ENCODE measurements around the gene SF3B1. TPM values are rescaled to one million over a fixed set of nuclear protein-coding genes. Genes with fewer than 3 reads are reported as not detected.
"Not testable (repeated sequence)": the region's sequence is repeated elsewhere in the genome, so short reads cannot be mapped to it uniquely, and the experiment has no call there.

The SF3B1 gene
- polyA plus RNA-seq, 10 donors, result 229 to 366 (median 301) TPM

- DNase-seq, result no peak
Observed at GRCh38 chr2:197386242-197386641, 48.6 kb downstream of the SF3B1 start.

DNA sequence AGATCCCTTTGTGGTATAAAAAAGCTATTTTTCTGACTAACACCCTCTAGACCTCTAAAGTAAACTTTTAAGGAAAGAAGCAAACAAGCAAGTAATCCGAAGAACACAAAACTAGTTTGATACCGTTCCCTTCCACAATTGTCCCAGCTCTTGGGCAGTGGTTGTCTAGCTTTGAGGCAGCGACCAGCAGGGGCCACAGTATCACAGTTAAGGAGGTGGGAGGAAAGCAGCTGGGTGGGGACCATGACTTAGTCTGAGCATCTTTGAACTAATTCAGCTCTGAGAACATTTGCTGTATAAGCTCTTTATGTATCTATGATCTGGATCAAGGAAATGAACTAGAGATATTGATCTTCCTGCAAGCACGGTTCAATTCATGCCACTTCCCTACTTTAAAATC lies 51.0 kb downstream of the SF3B1 start:
- DNase-seq, result no peak

GRCh38 chr2:197381641-197382040 lies 53.2 kb downstream of the SF3B1 start:
- DNase-seq, result no peak

GRCh38 chr2:197379918-197380309 lies 54.9 kb downstream of the SF3B1 start:
- not testable (repeated sequence) for DNase-seq

DNA sequence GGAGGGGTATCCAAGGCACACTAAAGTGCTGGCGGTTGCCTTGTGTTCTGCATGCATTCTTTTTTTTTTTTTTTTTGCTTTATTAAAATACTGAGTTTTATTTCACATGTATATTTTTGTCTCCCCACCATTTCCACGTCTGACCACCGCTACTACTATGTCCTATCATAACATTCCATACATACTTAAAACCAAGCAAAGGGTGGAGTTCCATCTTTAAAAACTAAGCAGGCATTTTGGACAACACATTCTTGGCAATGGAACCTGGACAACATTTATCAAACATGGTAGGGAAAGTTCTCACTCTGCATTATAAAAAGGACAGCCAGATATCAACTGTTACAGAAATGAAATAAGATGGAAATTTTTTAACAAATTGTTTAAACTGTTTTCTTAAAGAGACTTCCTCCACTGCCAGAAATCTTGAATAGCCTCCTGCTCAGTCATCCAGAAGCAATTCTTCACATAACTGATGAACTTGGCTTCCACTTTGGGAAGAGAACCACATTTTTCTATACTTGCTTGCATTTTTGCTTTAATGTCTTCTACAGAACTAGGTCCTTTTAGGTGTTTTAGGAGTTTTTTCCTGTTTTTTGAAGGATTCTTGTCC lies 55.4 kb downstream of the SF3B1 start:
- DNase-seq, result not testable (repeated sequence)

DNA sequence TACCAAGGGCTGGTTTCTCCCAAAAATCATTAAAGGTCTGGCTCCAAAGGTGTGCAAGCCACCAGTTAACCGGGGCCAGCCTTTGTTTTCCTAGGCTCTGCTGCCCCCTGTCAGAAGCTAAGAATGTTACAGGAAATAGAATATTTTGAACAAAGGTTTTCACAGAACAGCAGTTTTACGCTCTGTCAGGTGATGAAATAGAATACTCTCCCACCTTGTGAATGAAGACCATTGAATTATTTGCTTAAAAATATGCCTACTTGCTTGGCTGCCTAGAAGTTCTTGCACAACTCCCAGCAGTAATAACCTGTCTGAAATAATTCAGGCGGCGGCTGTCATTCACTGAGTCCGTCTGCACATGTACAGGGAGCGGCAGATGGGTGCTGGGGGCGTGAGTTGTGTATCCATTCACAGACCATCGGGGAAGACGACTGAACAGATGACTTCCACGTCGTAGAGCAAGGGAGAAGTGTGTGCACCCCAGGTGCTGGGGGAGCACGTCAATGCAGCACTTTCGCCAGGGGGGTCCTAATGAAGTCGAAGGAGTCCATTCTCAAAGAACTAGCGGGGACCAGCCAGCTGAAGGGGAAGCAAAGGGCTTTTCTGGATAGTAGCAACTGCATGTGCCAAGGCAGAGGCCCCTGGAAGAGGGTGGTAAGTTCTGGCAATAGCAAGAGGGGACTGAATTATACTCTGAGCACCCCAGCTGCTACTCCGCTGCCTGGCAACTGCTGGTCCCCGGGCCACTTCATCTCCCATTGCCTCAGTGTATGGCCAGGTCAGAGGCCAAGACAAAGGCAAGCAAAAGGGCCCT lies 56.1 kb downstream of the SF3B1 start:
- DNase-seq, result peak; percentile 38 to 72 (median 54)

GRCh38 chr2:197378086-197378485 lies 56.7 kb downstream of the SF3B1 start:
- DNase-seq, result no peak

DNA sequence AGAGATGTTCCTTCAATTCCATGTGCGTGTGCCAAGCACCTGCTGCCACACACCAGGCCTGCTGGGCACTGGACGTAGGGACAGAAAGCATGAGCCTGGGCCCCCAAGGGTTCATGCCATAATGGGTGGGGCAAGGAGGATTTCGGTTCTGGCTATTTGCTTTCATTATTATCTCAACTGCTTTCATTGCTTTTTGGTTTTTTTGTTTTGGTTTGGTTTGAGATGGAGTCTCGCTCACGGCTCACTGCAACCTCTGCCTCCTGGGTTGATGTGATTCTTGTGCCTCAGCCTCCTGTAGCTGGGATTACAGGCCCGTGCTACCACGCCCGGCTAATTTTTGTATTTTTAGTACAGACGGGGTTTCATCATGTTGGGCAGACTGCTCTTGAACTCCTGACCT lies 57.2 kb downstream of the SF3B1 start:
- DNase-seq, result no peak

DNA sequence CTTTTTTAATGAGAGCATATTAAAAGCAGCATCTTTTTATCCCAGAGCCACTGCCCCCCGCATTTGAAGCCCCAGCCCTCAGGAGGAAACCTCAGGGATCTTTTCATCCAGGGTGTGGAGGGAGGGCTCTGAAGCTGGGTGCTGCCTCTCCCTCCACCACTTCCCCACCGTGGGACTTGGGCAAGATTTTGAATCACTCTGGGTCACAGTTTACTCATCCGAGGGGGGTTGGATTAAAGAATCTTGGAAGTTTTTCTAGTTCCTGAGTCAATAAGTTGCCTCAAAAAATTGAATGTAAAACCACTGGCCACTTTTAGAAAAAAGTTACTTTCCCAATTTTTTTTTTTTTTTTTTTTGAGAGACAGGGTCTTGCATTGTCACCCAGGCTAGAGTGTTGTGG lies 62.2 kb downstream of the SF3B1 start:
- no peak for DNase-seq

DNA sequence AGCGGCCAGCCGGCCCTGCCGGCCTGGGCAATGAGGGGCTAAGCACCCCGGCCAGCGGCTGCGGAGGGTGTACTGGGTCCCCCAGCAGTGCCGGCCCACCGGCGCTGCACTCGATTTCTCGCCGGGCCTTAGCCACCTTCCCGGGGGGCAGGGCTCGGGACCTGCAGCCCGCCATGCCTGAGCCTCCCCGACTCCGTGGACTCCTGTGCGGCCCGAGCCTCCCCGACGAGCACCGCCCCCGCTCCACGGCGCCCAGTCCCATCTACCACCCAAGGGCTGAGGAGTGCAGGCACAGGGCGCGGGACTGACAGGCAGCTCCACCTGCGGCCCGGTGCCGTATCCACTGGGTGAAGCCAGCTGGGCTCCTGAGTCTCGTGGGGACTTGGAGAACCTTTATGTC lies 64.2 kb downstream of the SF3B1 start:
- not testable (repeated sequence) for DNase-seq

- no peak for DNase-seq
Observed at GRCh38 chr2:197369933-197370320, 64.9 kb downstream of the SF3B1 start.

- peak in 1 of 3 donors; percentile 25 for DNase-seq
Observed at GRCh38 chr2:197369228-197369932, 65.4 kb downstream of the SF3B1 start.

GRCh38 chr2:197368412-197368811 lies 66.4 kb downstream of the SF3B1 start:
- DNase-seq, result no peak

GRCh38 chr2:197363998-197364397 lies 70.8 kb downstream of the SF3B1 start:
- DNase-seq, result no peak

DNA sequence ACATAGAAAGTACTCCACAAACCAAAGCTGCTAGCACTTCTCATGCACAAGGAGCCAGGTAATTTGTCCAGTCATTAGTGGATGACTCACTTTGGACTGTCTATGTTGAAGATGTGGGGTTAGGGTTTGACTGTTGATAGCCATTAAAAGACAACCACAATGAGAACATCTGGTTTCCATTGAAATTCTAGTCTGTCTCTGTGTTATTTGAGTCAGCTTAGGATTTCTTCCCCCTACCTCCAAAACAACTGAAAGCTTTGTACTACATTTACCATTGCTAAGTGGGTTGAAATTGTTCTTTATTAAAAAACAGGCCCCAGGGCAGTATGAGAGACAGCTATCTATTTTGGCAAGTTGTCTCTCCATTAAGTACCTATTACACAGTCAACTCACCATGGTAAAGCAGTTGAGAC lies 74.1 kb downstream of the SF3B1 start:
- DNase-seq, result peak in 1 of 3 donors; percentile 55

- no peak for DNase-seq
Observed at GRCh38 chr2:197359859-197360258, 75.0 kb downstream of the SF3B1 start.

- no peak for DNase-seq
Observed at GRCh38 chr2:197358931-197359330, 75.9 kb downstream of the SF3B1 start.

DNA sequence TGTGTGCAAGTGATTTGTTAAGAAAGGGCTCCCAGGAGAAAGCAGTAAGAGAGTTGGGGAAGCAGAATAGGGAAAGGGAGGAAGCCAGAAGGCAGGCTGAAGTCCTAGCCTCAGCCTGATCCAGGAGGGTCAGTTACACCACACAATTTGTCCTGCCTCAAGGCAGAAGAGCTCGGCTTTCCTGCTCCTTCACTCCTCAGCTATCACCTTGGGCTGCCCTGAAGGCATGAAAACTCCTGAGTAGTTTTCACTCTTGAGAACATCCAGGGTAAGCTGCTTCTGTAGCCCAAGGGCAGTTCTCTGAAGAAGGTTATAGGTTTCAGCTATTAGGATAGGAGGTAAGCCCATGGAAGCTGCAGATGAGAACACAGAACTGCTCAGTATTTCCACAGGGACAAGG lies 76.8 kb downstream of the SF3B1 start:
- no peak for DNase-seq

GRCh38 chr2:197356136-197356535 lies 78.7 kb downstream of the SF3B1 start:
- no peak for DNase-seq

DNA sequence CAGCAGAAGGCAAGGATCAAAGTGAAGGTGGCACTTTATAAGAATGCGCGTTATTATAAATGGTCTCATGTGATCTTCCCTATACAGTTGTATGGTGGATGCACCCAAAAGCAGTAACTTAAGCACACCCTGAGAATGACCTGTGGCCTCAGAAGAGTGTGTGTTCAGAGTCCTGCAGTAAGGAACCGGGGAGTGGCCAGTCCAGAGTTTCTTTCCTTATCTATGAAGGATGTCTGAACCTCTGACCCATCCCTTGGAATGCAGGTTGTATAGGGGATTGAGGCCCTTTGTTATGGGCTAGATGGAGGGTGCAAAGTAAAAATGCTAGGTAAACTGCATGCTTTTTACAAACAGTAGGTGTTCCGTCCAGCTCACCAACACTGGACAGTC lies 80.7 kb downstream of the SF3B1 start:
- no peak for DNase-seq

- DNase-seq, result no peak
Observed at GRCh38 chr2:197353393-197354168, 81.2 kb downstream of the SF3B1 start.

DNA sequence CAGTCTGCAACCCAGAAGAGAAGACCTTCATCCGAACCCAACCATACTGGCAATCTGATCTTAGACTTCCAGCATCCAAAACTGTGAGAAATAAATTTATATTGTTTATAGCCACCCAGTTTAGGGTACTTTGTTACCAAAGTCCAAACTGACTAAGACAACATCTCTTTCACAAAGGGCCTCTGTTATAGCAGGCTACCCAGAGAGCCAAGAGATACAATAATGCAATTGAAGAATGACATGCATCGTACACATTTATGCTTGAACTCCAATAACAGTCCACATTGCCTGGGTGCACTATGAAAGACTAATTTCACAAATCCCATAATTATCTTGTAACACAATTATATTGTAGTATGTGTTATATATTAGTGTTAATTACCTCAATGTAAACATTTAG lies 85.1 kb downstream of the SF3B1 start:
- no peak for DNase-seq
